Skin epidermis (tissue), 12 donors: ENCODE results near the gene CTCF.
"Not testable (repeated sequence)": the region's sequence is repeated elsewhere in the genome, so short reads cannot be mapped to it uniquely, and the experiment has no call there.

Experiments
- H3K27ac ChIP-seq, 21 experiments: fragments of 200-600 bp; sonication (generic) in 11 of 21; one replicate each; pipeline ENCODE4 v1.5.0; 2020; ENCODE audit warnings: mild to moderate bottlenecking in 3 of 21, inconsistent platforms in 2 of 21, moderate library complexity in 2 of 21
- H3K4me3 ChIP-seq, 7 experiments: fragments of 200-600 bp; sonication (generic) in 2 of 7; one replicate each; pipeline ENCODE4 v1.5.0; 2020; ENCODE audit warnings: inconsistent platforms in 2 of 7, mild to moderate bottlenecking in 2 of 7, moderate library complexity in 1 of 7

CTCF gene, protein sequence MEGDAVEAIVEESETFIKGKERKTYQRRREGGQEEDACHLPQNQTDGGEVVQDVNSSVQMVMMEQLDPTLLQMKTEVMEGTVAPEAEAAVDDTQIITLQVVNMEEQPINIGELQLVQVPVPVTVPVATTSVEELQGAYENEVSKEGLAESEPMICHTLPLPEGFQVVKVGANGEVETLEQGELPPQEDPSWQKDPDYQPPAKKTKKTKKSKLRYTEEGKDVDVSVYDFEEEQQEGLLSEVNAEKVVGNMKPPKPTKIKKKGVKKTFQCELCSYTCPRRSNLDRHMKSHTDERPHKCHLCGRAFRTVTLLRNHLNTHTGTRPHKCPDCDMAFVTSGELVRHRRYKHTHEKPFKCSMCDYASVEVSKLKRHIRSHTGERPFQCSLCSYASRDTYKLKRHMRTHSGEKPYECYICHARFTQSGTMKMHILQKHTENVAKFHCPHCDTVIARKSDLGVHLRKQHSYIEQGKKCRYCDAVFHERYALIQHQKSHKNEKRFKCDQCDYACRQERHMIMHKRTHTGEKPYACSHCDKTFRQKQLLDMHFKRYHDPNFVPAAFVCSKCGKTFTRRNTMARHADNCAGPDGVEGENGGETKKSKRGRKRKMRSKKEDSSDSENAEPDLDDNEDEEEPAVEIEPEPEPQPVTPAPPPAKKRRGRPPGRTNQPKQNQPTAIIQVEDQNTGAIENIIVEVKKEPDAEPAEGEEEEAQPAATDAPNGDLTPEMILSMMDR

DNA sequence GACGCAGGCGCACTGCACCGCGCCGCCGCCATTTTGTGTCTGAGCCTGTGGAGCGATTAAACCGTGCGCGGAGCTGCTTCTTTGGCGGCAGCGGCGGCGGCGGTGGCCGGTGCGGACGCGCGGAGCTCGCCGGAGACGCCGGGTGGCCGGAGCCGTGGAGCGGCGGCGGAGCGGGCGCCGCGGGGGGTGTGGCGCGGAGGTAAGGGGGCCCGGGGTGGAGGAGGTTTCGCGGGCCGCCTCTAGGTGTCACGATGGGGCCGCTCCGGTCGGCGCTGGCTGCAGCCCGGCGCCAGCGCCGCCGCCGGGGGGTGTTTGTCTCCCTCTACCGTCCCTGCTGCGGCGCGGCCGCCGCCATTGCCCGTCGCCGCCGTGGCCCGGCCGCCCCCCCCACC lies at the start of gene CTCF:
TSS of gene CTCF (plus strand) at position 1 of the 392 bp plus-strand sequence. CDS start 48,307 bp downstream, outside the sequence.
- Histone ChIP-seq H3K27ac (peak within 1 kb of the TSS; percentile 92 to 100 (median 99)), H3K4me3 (peak within 1 kb of the TSS; percentile 69 to 96 (median 91))

- H3K27ac ChIP-seq, H3K4me3 ChIP-seq: not testable (repeated sequence)
Measured at GRCh38 chr16:67513892-67514291, 48.4 kb upstream of the CTCF start.

GRCh38 chr16:67514382-67514828 lies 47.9 kb upstream of the CTCF start:
- H3K4me3 ChIP-seq, result no peak overlapping the region
- H3K27ac ChIP-seq, result no peak overlapping the region

DNA sequence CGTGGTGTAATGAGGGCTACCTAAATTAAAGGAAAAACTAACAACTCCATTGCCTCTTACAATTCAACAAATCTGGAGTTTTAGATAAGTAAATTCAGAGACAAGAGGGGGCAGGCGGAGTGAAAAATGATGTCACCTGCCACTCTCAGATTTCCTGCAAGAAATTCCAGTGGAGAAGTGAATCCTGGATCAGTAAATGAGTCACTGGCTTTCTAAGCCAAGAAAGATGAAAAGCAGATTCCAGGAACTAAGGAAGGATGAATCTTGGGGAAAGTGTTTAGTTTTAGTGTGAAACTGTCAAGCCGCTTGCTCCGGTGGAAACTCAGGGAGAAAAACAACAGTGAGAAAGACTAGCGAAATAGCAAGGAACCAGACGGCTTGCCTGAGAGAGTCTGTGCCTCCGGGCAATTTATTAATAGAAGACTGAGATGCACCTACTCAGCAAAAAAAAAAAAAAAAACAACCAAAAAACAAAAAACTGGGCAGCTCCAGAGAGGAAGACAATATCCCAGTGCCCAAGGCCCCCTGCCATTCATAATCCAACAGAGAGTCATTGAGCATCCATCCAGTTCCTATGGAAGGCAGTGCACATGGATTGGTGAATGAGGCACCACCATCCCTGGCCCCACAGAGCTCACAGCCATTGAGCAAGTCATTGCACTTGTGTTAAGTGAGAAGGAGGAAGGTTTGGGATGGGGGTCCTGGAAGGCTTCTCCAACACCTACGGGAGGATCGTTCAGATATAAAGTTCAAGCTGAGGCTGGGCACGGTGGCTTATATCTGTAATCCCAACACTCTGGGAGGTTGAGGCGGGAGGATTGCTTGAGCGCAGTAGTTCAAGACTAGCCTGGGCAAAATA lies 45.8 kb upstream of the CTCF start:
- Histone ChIP-seq H3K4me3 (no peak overlapping the region), H3K27ac (peak overlapping the region in 3 of 21 experiments; percentile 14 to 34 (median 26))

GRCh38 chr16:67517155-67517445 lies 45.2 kb upstream of the CTCF start:
- Histone ChIP-seq H3K27ac (peak overlapping the region in 3 of 21 experiments; percentile 16 to 34 (median 26)), H3K4me3 (no peak overlapping the region)

GRCh38 chr16:67517661-67518423 lies 44.5 kb upstream of the CTCF start:
- Histone ChIP-seq H3K27ac (peak overlapping the region in 5 of 21 experiments; percentile 13 to 77 (median 18)), H3K4me3 (no peak overlapping the region)

DNA sequence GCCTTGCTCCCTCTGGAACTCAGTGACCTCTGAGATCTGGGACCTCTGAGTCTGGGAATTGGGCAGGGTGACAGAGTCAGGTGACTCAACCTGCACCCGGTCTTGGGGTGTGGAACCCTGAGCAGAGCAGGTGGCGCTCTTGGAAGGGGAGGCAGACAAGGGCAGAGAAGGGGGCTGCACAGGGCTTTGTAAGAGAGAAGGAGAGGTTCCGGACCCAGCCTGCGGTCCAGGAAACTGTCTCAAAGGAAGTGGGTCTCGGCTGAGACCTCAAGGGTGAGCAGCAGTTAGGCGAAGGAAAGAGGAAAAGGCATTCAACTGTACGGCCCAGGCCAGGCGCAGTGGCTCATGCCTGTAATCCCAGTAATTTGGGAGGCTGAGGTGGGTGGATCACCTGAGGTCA lies 43.6 kb upstream of the CTCF start:
- H3K27ac ChIP-seq, result peak overlapping the region in 5 of 21 experiments; percentile 10 to 77 (median 18)

GRCh38 chr16:67519242-67519641 lies 43.1 kb upstream of the CTCF start:
- H3K27ac ChIP-seq, result peak overlapping the region in 2 of 21 experiments; percentile 33 to 34
- H3K4me3 ChIP-seq, result no peak overlapping the region

More for the DNA sequence above, 43.6 kb upstream of the CTCF start:
- H3K4me3 ChIP-seq, result no peak overlapping the region

DNA sequence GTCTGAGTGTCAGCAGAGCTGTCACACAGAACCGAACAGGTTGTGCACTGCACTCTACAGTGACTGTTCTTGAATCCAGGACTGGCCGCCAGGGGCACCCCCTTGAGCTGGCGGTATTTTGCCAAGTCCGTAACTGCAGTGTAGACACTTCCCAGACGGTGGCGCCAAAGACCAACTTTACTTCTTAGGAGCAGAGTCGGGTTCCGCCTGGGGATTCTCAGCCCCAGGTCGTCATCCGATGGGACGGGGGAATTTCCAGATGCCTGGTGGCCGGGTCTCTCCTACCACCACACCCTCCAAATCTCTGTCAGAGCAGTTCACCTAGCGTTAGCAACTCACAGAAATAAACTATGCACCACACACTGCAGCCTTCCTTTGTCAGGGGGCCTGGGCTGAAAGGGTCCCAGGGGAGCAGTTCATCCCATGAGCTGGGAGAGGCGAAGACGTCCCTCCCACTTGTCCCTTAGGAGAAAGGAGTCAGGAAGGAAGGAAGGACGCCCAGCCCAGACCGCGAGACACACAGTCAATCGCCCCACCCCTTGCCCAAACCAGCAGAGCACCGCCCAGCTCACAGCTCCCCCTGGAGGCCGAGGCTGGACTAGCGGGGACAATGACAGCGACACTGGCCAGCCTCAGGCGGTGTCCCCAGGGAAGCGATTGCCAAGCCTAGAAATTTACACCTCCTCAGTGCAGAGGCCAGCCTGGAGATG lies 41.1 kb upstream of the CTCF start:
- Histone ChIP-seq H3K27ac (peak overlapping the region in 20 of 21 experiments; percentile 72 to 91 (median 86)), H3K4me3 (peak overlapping the region; percentile 27 to 34 (median 33))

GRCh38 chr16:67525176-67525860 lies 37.0 kb upstream of the CTCF start:
- Histone ChIP-seq H3K27ac (no peak overlapping the region), H3K4me3 (no peak overlapping the region)

- Histone ChIP-seq H3K27ac (no peak overlapping the region), H3K4me3 (no peak overlapping the region)
Measured at GRCh38 chr16:67526149-67526791, 36.1 kb upstream of the CTCF start.

GRCh38 chr16:67528222-67528869 lies 34.0 kb upstream of the CTCF start, which contains the start of gene RIPOR1:
Gene RIPOR1 (plus strand): TSS chr16:67528829. CDS start chr16:67538447, 9,618 bp downstream.
- Histone ChIP-seq H3K27ac (peak within 1 kb of the TSS; percentile 49 to 92 (median 87)), H3K4me3 (peak within 1 kb of the TSS; percentile 58 to 80 (median 65))

DNA sequence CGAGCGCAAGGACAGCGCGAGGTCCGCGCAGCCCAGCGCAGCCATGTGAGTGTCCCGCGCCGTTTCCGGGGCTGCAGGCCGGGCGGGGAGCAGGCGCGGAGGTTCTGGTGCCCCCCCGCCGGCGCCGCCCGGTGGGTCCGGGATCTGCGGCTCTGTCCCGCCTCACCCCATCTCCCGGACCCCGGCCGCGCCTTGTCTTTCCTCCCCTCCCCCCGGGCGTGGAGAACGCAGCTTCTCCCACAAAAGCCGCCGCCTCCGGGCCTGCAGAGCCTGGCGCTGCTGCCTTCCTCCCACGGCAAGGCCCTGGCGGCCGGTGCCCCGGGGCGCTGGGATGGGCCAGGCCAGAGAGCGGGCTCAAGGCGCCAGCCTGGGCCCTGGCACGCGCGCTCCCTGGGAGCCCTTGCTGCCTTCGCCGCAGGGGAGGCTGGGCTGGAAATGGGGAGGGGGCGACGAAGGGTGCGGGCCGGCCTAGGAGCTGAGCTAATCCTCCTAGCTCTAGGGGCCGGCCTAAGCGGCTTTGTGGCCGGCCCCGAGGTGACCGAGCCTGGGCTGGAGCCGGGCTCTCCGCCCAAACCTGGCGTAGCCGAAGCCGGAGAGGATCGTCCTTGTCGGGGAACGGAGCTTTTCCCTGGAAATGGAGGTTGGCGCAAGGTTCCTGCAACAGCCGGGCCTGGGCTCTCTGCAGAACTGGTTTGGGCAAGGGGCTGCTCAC lies 33.3 kb upstream of the CTCF start:
- peak overlapping the region; percentile 49 to 92 (median 87) for H3K27ac ChIP-seq
- H3K4me3 ChIP-seq, result peak overlapping the region; percentile 58 to 80 (median 65)

GRCh38 chr16:67529582-67530012 lies 32.7 kb upstream of the CTCF start:
- Histone ChIP-seq H3K4me3 (peak overlapping the region; percentile 58 to 80 (median 65)), H3K27ac (peak overlapping the region; percentile 49 to 92 (median 87))

DNA sequence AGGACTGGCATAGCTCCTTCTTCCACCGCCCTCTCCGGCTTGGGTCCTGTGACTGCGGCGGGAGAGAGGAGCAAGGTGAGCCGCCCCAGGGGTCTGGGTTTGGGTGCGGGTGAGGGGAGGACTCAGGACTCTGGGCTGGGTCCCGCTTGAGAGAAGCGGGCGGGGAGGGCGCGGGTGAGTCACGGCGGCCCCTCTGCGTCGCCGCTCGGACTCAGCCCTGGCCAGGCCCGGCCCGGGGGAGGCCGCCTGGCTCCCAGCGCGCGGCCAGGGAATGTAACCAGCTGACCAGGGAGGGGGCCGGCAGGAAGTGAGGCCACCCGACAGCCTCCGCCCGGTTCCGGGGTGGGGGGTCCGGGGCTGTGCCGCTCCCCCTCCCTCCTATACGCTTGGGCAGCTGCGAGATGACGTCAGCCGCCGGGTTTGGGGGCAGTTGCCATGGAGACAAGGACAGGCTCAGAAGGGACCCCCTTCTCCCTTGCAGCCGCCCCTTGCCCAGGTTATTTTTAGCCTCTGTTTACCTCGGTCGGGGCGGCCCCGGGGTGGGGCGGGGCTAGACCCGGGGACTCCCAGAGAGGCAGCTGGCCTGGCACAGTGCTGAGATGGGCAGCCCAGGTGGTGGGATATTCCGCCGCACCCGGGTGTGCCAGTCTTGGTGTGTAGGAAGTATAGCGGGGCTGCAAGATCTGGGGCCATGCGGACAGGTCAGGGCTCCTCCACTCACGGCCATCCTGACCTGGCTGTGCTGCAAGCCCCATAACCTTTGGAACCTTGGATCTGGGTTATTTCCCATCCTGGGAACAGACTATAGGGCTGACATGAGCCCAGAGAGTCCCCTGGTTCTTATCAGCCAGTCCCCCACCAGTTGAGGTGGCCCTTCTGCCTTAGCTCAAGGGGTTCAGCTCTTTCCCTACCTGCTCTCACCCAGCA lies 32.0 kb upstream of the CTCF start:
- H3K27ac ChIP-seq, result peak overlapping the region in 20 of 21 experiments; percentile 49 to 92 (median 87)

More for the DNA sequence above, 32.0 kb upstream of the CTCF start:
- H3K4me3 ChIP-seq, result peak overlapping the region; percentile 58 to 80 (median 65)
